Measurements from ENCODE around the gene SALL3. TPM values are rescaled to one million over a fixed set of nuclear protein-coding genes. Genes with fewer than 3 reads are reported as not detected.

Gene SALL3
- total and polyA plus RNA-seq, 7 donors, result not detected

GRCh38 chr18:79007440-79007839, 27.8 kb downstream of the SALL3 start:
- no peak for DNase-seq
- Histone ChIP-seq H3K36me3 (no peaks in the 10 kb centered on the region), H3K27ac (no peak overlapping the region), H3K9me3 (no peaks in the 10 kb centered on the region), H3K27me3 (peaks cover 0 to 7% (median 0%) of the 10 kb centered on the region in 3 donors), H3K4me3 (no peak overlapping the region), H3K4me1 (no peaks in the 10 kb centered on the region)
- TF ChIP-seq CTCF (IDR thresholded peaks at IDR 0.05) (no peak), EP300 (IDR thresholded peaks at IDR 0.05) (no peak), POLR2AphosphoS5 (IDR thresholded peaks at IDR 0.05) (no peak), POLR2A (IDR thresholded peaks at IDR 0.05) (no peak)
- 84 to 88% methylated on average over 9 of the region's 9 CpGs for WGBS, 2 donors
- intact Hi-C loops (cut with DNase I), result no loop called here

GRCh38 chr18:79008356-79008940, 28.8 kb downstream of the SALL3 start:
- no peak overlapping the region for H3K4me3 ChIP-seq
- DNase-seq, result no peak
- H3K27me3 ChIP-seq, result peaks cover 0 to 7% (median 0%) of the 10 kb centered on the region in 3 donors
- TF ChIP-seq CTCF (IDR thresholded peaks at IDR 0.05) (no peak), POLR2A (IDR thresholded peaks at IDR 0.05) (no peak), POLR2AphosphoS5 (IDR thresholded peaks at IDR 0.05) (no peak), EP300 (IDR thresholded peaks at IDR 0.05) (no peak)
- 91 to 92% methylated on average over 21 of the region's 21 CpGs for WGBS, 2 donors
- H3K4me1 ChIP-seq, result no peaks in the 10 kb centered on the region
- H3K27ac ChIP-seq, result no peak overlapping the region
- intact Hi-C loops (cut with DNase I), result no loop called here
- no peaks in the 10 kb centered on the region for H3K9me3 ChIP-seq
- H3K36me3 ChIP-seq, result no peaks in the 10 kb centered on the region

- 79 to 82% methylated on average over 9 of the region's 9 CpGs for WGBS, 2 donors
- no peak for TF ChIP-seq POLR2A (IDR thresholded peaks at IDR 0.05)
- no peak for TF ChIP-seq CTCF (IDR thresholded peaks at IDR 0.05)
- no peak for TF ChIP-seq POLR2AphosphoS5 (IDR thresholded peaks at IDR 0.05)
- TF ChIP-seq EP300 (IDR thresholded peaks at IDR 0.05), result no peak
- Histone ChIP-seq H3K27ac (no peak overlapping the region), H3K27me3 (peaks cover 0 to 7% (median 3%) of the 10 kb centered on the region in 3 donors), H3K4me1 (no peaks in the 10 kb centered on the region), H3K36me3 (no peaks in the 10 kb centered on the region), H3K4me3 (no peak overlapping the region), H3K9me3 (no peaks in the 10 kb centered on the region)
- intact Hi-C loops (cut with DNase I), result no loop called here
- no peak for DNase-seq
Measured at GRCh38 chr18:79010802-79011201, 31.2 kb downstream of the SALL3 start.

GRCh38 chr18:79011300-79011870, 31.8 kb downstream of the SALL3 start:
- whole genome bisulfite sequencing, 2 donors, result 78 to 85% methylated on average over 17 of the region's 17 CpGs
- no peaks in the 10 kb centered on the region for H3K36me3 ChIP-seq
- no peak for DNase-seq
- no peaks in the 10 kb centered on the region for H3K4me1 ChIP-seq
- H3K27me3 ChIP-seq, result peaks cover 0 to 3% (median 2%) of the 10 kb centered on the region in 3 donors
- H3K9me3 ChIP-seq, result no peaks in the 10 kb centered on the region
- no peak overlapping the region for H3K27ac ChIP-seq
- TF ChIP-seq CTCF (IDR thresholded peaks at IDR 0.05) (no peak), POLR2AphosphoS5 (IDR thresholded peaks at IDR 0.05) (no peak), EP300 (IDR thresholded peaks at IDR 0.05) (no peak), POLR2A (IDR thresholded peaks at IDR 0.05) (no peak)
- intact Hi-C loops (cut with DNase I), result no loop called here
- H3K4me3 ChIP-seq, result no peak overlapping the region
